GM21825 (cell line): ENCODE measurements around the gene OR52E1.

Experiments used
- ATAC-seq: cut with Tn5 transposase; IDR thresholded peaks from one replicate; pipeline ENCODE4 v1.9.1; 2021; ENCODE audit warnings: mild to moderate bottlenecking, moderate library complexity; ENCODE audit not compliant: unreplicated experiment

The OR52E1 gene

GRCh38 chr11:5115339-5115738, 46.0 kb downstream of the OR52E1 start:
- no peak for ATAC-seq

GRCh38 chr11:5117588-5117987, 48.2 kb downstream of the OR52E1 start:
- ATAC-seq, result no peak

GRCh38 chr11:5118893-5119292, 49.5 kb downstream of the OR52E1 start:
- no peak for ATAC-seq
